Hypothalamus (tissue), 51 donors: ENCODE data around the gene CX3CL1.
"Not testable (repeated sequence)": the region's sequence is repeated elsewhere in the genome, so short reads cannot be mapped to it uniquely, and the experiment has no call there.

Source experiments
- DNase-seq, 51 donors: peaks; one replicate each; lab custom pipeline; 2025; lab: John Stamatoyannopoulos, UW

CX3CL1 gene

DNA sequence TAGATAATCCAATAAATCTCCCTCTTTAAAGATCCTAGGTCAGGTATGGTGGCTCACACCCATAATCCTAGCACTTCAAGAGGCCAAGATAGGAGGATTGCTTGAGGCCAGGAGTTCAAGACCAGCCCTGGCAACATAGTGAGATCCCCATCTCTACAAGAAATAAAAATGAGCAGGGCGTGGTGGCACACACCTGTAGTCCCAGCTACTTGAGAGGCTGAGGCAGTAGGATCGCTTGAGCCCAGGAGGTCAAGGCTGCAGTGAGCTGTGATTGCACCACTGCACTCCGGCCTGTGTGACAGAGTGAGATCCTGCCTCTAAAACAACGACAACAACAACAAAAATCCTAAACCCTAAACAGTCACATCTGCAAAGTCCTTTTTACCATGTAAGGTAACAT is 15.7 kb upstream of the CX3CL1 start:
- no peak for DNase-seq

- no peak for DNase-seq
Observed at GRCh38 chr16:57357330-57358085, 14.8 kb upstream of the CX3CL1 start.

- no peak for DNase-seq
Observed at GRCh38 chr16:57358086-57358420, 14.2 kb upstream of the CX3CL1 start.

GRCh38 chr16:57358527-57359095 is 13.7 kb upstream of the CX3CL1 start, which contains the start of gene CCL22:
Gene CCL22, plus strand, starts transcription at chr16:57358783. Its CDS starts 34 bp downstream, at chr16:57358817.
- DNase-seq: no peak

- DNase-seq: no peak
Observed at GRCh38 chr16:57360321-57360935, 11.9 kb upstream of the CX3CL1 start.

DNA sequence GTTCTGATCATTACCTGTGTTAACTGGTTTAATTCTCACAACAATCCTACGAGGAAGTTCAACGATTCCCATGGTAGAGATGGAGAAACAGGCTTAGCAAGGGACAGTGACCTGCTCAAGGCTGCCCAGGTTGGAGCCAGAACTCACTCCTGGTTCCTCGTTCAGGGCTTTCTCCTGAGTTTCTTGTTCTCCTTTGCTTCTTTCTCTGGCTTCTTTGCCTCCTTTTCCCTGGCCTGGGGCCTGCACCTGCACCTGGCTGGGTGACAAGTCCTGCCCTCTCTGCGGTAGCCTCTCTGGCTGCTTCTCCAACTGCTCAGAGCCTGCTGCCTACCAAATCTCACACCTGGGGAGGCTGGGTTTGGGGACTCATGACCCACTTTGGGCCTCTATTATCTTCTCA is 10.9 kb upstream of the CX3CL1 start:
- DNase-seq: no peak

DNA sequence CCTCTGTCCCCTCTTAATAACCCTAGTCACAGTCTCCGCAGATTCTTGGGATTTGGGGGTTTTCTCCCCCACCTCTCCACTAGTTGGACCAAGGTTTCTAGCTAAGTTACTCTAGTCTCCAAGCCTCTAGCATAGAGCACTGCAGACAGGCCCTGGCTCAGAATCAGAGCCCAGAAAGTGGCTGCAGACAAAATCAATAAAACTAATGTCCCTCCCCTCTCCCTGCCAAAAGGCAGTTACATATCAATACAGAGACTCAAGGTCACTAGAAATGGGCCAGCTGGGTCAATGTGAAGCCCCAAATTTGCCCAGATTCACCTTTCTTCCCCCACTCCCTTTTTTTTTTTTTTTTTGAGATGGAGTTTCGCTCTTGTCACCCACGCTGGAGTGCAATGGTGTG is 8.1 kb upstream of the CX3CL1 start:
- no peak for DNase-seq

DNA sequence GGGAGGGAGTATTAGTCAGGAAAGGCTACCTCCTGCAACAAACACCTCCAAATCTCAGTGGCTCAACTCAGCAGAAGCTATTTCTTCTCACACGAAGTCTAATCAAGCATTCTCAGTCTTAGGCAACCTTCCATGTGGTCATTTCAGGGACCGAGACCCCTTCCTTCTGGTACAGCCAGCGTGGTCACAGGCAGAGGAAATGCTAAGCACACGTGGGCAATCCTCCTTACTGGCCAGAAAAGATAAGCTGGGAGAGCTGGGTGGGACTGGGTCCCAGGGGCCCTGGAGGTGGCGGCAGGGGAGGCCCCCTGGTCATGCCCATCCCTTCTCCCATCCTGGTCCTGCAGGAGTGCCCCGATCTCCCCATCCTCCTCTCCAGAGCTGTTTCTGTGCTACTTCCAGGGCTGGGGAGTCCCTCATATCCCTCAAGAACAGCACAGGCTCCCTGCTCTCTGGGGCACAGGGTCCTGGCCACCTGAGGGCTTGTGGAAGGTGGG is 5.7 kb upstream of the CX3CL1 start:
- DNase-seq: peak in 1 of 51 donors; percentile 24

- no peak for DNase-seq
Observed at GRCh38 chr16:57367116-57367752, 5.1 kb upstream of the CX3CL1 start.

DNA sequence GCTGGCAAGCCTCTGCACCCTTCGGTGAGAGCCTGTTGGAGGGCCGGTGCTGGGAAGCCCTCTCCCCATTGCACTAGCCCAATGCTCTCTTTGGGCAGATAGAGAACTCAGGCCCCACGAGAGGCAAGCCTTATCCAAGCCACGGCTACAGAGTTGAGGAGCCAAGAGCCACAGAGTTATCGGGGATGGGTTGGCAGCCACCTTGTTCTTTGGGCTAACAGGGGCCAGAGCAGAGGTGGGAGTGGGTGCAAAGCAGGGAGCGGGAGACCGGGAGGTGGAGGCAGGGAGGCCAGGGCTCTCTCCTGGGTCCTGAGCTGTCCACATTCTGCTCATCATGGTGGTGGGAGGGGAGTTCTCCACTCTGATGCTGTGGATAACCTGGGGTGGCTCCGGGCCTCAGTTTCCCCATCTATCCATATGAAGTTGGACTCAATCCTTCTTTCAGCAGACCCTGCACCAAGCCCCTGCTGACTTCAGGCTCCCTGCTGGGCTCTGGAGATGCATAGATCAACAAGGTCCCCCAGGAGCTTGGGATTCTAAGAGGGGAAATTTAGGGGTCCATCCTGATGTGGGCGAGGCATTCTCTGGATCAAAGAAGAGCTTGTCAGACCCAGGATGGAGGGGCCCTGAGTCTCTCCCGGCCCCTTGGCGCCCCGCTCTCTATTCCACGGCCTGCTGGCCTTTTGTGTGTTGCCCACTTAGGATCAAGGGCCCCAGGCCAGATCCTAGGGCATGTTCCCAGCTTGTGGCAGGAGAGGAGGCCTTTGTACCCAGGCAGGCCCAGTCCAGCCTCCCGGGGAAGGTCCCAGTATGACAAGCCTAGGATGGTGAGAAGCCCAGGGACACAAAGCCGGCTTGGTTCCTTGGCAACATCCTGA is 557 bp upstream of the CX3CL1 start:
- peak in 2 of 51 donors; percentile 44 to 52 for DNase-seq

DNA sequence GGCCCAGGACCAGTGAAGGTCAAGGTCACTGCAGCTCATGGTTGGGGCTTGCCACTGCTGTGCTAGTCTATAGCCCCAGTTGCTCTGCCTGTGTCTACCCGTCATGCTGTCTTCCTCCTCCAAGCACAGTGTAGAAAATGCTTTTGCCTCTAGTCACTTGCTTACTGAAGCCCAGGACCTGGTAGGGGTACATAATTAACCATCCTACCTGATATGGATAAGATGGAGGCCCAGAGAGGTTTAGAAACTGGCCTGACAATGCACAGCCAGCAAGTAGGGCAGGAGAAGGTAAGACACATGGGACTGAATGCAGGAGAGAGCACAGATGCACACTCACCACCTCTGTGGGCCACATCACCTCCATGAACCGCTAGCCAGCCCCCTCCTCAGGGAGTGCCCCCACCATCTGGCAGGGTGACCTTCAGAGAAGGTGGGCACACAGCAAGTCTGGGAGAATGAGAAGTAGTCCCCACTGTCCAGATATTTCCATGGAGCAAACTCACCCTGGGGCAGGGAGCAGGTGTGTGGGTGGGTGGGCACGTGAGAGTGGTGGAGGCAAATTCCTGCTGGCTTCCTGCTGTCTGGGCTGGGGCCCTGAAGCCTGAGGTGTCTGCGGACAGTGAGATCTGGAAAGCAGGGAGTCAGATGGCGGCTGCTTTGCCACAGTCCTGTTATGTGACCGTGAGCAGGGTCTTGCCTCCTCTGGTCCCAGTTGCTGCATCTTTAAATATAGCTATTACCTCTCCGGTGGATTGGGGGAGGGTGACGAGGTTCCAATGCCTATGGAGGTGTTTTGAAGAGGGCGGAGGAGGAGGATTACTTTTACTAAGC is 1.0 kb downstream of the CX3CL1 start:
- DNase-seq: peak in 1 of 51 donors; percentile 46

DNA sequence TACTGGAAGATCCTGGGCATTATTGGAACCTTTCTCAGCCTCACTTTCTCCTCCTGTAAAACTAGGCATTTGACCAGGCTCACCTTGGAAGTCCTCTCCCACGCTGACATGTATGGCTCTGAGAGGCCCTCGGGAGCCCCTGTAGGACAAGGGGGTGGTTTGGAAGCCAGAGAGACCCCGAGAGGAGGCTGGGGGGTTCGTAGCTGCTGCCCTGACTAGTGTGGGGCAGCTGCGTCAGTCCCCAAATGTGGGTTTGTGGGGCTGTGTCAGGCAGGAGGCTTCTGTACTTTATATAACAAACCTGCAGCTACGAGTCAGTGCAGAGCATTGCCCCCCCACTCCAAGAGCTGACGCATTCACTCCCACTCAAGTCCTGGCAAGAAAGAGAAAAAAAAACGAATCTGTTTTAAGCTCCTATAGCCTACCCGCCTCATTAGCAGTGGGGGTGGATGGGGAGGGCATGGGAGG is 1.8 kb downstream of the CX3CL1 start:
- peak in 9 of 51 donors; percentile 13 to 72 (median 28) for DNase-seq

DNA sequence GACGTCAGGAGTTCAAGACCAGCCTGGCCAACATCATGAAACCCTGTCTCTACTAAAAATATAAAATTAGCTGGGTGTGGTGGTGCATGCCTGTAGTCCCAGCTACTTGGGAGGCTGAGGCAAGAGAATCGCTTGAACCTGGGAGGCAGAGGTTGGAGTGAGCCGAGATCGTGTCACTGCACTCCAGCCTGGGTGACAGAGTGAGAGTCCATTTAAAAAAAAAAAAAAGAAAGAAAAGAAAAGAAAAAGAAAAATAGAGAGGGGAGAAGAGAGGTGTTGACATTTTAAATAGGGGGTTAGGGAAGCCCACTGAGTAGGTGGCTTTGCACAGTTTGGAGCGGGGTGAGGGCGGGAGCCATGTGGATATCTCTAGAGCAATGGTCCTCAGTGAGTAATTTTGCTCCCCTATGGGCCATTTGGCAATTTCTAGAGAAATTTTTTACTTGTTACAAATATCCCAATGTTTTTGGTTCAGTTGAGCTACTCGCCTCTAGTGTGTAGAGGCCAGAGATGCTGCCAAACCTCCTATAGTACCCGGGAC is 2.7 kb downstream of the CX3CL1 start:
- DNase-seq: not testable (repeated sequence)

DNA sequence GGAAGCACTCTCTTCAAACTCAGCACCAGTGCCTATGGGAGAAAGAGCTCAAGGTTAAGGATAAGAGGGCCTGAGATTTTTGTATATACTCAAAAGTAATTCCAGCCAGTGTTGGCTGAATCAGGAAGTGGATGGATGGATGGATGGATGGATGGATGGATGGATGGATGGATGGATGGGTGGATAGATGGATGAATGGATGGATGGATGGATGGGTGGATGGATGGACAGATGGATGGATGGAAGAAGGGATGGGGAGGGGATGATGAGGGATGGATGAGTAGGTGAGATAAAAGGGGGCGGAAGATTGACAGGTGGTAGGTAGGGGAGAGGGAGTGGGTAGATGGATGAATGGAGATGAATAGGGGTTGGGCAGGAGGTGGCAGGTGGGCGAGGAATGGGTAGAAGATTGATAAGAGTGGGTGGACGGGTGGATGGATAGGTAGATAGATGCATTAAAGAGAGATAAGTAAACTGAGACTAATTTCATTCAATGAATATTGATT is 4.1 kb downstream of the CX3CL1 start:
- DNase-seq: no peak

- DNase-seq: no peak
Observed at GRCh38 chr16:57377080-57377841, 5.0 kb downstream of the CX3CL1 start.

DNA sequence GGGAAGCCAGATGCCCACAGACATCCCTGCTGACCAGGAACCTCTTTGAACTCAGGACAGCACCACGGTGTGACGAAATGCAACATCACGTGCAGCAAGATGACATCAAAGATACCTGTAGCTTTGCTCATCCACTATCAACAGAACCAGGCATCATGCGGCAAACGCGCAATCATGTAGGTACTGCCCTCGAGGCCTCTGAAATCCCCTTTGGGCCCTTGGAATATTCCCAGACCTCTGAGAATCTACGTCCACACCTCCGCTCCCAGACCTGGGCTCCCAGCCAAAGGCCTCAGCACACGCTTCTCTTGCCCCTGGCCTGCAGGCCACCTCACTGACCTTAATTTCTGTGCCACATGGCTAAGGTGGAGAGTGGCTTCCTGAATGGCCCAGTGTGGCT is 7.3 kb downstream of the CX3CL1 start:
- no peak for DNase-seq

GRCh38 chr16:57380671-57381462 is 8.6 kb downstream of the CX3CL1 start:
- peak in 3 of 51 donors; percentile 8 to 21 (median 13) for DNase-seq
